HG02759 (cell line): ENCODE results near the gene ZNF385B.

Experiments
- ATAC-seq: cut with Tn5 transposase; IDR thresholded peaks from one replicate; pipeline ENCODE4 v1.9.1; 2021; ENCODE audit warnings: mild to moderate bottlenecking, moderate library complexity; ENCODE audit not compliant: unreplicated experiment

The ZNF385B gene

DNA sequence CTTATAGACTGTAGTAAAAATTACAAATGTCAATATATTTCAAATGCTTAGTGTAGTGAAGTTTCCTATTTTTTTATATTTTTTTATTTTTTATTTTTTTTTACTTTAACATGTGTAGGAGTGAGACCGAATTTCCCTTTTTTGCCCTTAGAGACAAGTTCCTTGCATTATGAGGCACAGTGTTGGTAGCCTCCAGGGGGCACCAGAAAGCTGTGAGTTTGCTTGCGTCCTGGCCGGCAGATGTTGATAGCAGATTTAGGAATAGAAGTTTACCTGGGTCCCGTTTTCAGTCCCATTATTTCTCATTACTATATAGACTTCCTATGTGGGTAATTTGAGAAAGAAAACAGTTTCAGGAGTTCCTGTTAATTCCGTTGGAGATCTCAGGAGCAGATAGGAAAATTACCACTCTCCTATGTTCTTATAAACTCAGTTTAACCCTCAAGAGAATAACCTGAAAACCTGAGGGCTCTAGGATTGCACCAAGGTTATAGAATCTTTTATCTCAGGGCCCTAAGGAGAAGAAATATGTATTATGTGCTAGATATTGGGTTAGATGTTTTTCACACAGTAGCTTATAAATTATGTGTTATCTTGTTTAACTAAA is 439.3 kb downstream of the ZNF385B start:
- ATAC-seq, result peak; percentile 87

- ATAC-seq, result no peak
These were observed 443.9 kb downstream of the ZNF385B start for GRCh38 chr2:179417436-179417949.

- ATAC-seq, result no peak
These were observed 449.3 kb downstream of the ZNF385B start for GRCh38 chr2:179412112-179412511.

- peak; percentile 79 for ATAC-seq
These were observed 450.7 kb downstream of the ZNF385B start for GRCh38 chr2:179410552-179411356.

GRCh38 chr2:179403624-179404023 is 457.8 kb downstream of the ZNF385B start:
- ATAC-seq, result no peak

GRCh38 chr2:179393481-179393880 is 467.9 kb downstream of the ZNF385B start:
- no peak for ATAC-seq
